Urinary bladder (tissue), 4 donors: Measurements from ENCODE around the gene NLRP6. TPM values are rescaled to one million over a fixed set of nuclear protein-coding genes. Genes with fewer than 3 reads are reported as not detected.
"Not testable (repeated sequence)": the region's sequence is repeated elsewhere in the genome, so short reads cannot be mapped to it uniquely, and the experiment has no call there.

Source experiments
- DNase-seq: peaks from one replicate; pipeline ENCODE4 v3.0.0-alpha.2; 2015; ENCODE audit errors: extremely low spot score
- H3K27ac ChIP-seq: one replicate; pipeline ENCODE4 v1.5.1; 2013; ENCODE audit warnings: low read depth, mild to moderate bottlenecking, moderate library complexity
- H3K36me3 ChIP-seq: one replicate; pipeline ENCODE4 v1.6.1; 2013; ENCODE audit warnings: mild to moderate bottlenecking, moderate library complexity; ENCODE audit not compliant: insufficient read depth
- H3K4me1 ChIP-seq: one replicate; pipeline ENCODE4 v1.6.1; 2013; ENCODE audit warnings: mild to moderate bottlenecking, moderate library complexity; ENCODE audit not compliant: insufficient read depth
- H3K4me3 ChIP-seq: one replicate; pipeline ENCODE4 v1.5.1; 2013; ENCODE audit warnings: low read depth, low read length
- WGBS: extraction: QIAGEN DNeasy Blood & Tissue Kit; methylation state at CpG from one replicate; pipeline ENCODE4 v1.1.7; 2013; 5-methylcytosine and 5-hydroxymethylcytosine counted together
- polyA plus RNA-seq: library from polyadenylated mRNA; stranded (reverse); fragments of 200-250 nt; gene quantifications from one replicate; pipeline ENCODE4 v1.2.3, GENCODE V29; 2013
- small RNA-seq: library from RNA; depleted of rRNA; stranded (forward); fragments of <200 nt; gene quantifications from one replicate; pipeline ENCODE3, GENCODE V24; 2014
- total RNA-seq: library from RNA; depleted of rRNA; stranded (reverse); fragments of >200 nt; gene quantifications from one replicate; pipeline ENCODE4 v1.2.3, GENCODE V29; 2014
- donor health status: healthy with polysubstance abuse.
- donor health status: healthy.

The NLRP6 gene
- total and polyA plus RNA-seq, 2 donors: 0.67 TPM; not detected in 1

DNA sequence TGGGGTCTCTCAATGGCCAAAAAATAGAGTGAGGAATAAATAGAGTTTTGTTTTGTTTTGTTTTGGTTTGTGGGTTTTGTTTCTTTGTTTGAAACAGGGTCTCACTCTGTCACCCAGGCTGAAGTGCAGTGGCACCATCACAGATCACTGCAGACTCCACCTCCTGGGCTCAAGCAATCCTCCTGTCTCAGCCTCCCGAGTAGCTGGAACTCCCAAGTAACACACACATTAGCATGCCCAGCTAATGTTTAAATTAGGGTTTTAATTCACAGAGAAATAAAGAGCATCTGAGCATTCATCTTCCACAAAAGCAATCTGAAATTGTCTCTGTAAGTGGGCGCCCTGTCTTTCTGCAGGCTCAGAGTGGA is 51.7 kb downstream of the NLRP6 start:
- 97% methylated on average over 2 of the region's 2 CpGs for WGBS
- no peak for DNase-seq
- no peaks in the 10 kb centered on the region for H3K36me3 ChIP-seq
- H3K4me3 ChIP-seq: no peak overlapping the region
- H3K27ac ChIP-seq: no peak overlapping the region
- H3K4me1 ChIP-seq: no peaks in the 10 kb centered on the region

- Histone ChIP-seq H3K4me1 (no peaks in the 10 kb centered on the region), H3K27ac (no peak overlapping the region), H3K4me3 (no peak overlapping the region), H3K36me3 (no peaks in the 10 kb centered on the region)
- DNase-seq: no peak
- WGBS: 80% methylated on average over 14 of the region's 14 CpGs
Measured at GRCh38 chr11:330307-330693, 52.1 kb downstream of the NLRP6 start.

DNA sequence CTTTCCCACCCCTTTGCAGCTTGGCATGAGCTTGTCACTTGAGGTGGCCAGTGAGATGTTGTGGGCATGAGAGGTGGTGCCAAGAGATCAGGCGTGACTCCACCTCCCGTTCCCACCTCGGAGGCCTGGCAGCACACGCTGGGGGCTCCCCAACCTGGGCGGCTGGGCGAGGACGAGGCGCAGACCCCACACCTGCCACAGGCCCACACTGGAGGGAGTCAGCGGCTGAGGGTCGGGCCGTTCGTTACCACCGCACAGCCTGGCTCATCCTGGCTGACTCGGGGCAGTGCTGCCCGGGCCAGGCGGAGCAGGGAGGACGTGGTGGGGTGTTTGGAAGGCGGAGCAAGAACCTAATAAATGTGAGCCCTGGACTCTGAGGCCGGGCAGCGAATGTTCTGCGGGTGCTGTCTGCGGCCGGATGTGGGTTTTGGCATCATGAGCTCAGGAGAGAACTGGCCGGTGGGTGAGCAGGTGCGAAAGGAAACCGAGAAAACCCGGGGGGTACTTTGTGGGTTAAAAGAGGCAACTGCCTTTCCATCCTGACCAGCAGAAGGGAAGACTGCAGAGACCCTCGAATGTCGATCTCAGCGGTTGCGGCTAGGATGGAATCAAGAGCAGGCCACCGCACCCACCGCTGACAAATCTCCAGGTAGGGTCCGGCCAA is 52.6 kb downstream of the NLRP6 start:
- no peaks in the 10 kb centered on the region for H3K36me3 ChIP-seq
- WGBS: 87% methylated on average over 34 of the region's 34 CpGs
- H3K4me1 ChIP-seq: no peaks in the 10 kb centered on the region
- no peak overlapping the region for H3K27ac ChIP-seq
- no peak overlapping the region for H3K4me3 ChIP-seq
- DNase-seq: no peak

DNA sequence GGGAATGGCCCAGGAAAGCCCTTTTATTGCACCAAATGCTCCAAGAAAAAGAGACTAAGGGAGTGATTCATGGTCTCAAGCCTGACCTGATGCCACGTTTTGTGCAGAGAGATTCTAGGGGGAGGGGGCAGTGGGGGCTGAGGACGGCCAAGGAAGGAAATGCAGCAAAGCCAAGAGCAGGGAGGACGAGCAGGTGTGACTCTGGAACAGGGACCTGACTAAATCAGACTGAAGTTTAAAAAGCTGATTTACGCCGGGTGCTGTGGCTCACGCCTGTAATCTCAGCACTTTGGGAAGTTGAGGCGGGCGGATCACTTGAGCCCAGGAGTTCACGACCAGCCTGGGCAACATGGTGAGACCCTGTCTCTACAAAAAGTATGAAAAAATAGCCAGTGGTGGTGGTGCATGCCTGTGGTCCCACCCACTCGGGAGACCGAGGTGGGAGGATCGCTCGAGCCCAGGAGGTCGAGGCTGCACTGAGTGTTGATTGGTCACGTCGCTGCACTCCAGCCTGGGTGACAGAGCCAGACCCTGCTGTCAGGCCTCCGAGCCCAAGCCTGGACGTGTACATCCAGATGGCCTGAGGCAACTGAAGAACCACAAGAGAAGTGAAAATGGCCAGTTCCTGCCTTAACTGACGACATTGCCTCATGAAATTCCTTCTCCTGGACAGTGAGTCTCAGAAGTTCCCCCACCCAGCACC is 53.3 kb downstream of the NLRP6 start:
- 86% methylated on average over 19 of the region's 19 CpGs for WGBS
- H3K27ac ChIP-seq: no peak overlapping the region
- no peaks in the 10 kb centered on the region for H3K4me1 ChIP-seq
- no peak for DNase-seq
- no peaks in the 10 kb centered on the region for H3K36me3 ChIP-seq
- H3K4me3 ChIP-seq: no peak overlapping the region

DNA sequence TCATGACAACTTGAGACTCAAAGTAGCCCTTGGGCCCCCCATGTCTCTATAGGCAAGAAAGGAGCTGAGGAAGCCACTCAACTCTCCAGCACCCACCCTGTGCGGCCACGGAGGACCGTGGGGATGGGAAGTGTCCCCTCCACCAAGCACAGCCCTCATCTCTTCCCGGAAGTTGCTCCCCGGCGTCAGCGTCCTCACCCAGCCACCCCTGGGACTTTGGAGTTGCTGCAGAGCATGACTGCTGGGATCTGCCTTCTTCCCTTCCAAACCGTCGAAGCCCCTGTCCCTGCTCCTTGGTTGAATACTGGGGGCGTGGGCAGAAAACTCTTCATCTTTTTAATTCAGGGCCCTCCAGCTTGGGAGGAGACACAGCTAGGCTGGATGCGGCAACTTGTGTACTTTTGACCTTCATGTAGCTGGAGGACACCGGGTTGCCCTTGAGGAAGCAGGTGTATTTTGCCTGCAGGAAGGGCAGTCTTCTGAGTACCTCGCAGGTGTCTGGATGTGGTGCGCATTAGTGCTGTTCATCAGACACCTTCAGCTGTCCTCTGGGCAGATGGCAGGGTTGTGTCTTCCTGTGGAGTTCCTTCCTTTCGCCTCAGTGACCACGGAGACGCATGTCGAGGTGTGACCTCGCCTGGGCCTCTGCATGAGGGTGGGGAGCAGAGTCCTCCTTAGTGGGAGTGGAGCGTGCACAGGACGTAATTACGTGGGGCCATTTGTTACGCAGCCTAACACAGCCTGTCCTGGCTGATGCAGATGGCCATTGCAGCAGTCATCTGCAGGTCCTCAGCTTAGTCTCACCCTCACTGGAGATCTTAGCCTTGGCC is 54.7 kb downstream of the NLRP6 start:
- Histone ChIP-seq H3K4me1 (no peaks in the 10 kb centered on the region), H3K4me3 (no peak overlapping the region), H3K27ac (no peak overlapping the region), H3K36me3 (no peaks in the 10 kb centered on the region)
- no peak for DNase-seq
- WGBS: 94% methylated on average over 23 of the region's 23 CpGs

- H3K27ac ChIP-seq: peak overlapping the region; percentile 51
- DNase-seq: not testable (repeated sequence)
Measured at GRCh38 chr11:333616-334263, 55.5 kb downstream of the NLRP6 start.

GRCh38 chr11:334264-334994 is 56.2 kb downstream of the NLRP6 start:
- H3K27ac ChIP-seq: peak overlapping the region; percentile 51
- WGBS: 29% methylated on average over 25 of the region's 25 CpGs

More at GRCh38 chr11:333616-334263, 55.5 kb downstream of the NLRP6 start:
- H3K4me1 ChIP-seq, H3K36me3 ChIP-seq, H3K4me3 ChIP-seq: not testable (repeated sequence)
- WGBS: 85% methylated on average over 17 of the region's 17 CpGs

More at GRCh38 chr11:334264-334994, 56.2 kb downstream of the NLRP6 start:
- Histone ChIP-seq H3K36me3 (no peaks in the 10 kb centered on the region), H3K4me1 (no peaks in the 10 kb centered on the region), H3K4me3 (no peak overlapping the region)
- DNase-seq: no peak

Small RNAs within 50 kb of the gene (small RNA-seq; reads per million reads assigned to genes)
- not detected for gene AC136475.6

Other genes with a start within 250 kb of the NLRP6 start
- gene SCGB1C1, start 85.3 kb upstream of the NLRP6 start, total RNA-seq: not detected
- not detected for gene SCGB1C1, start 85.3 kb upstream of the NLRP6 start, polyA plus RNA-seq
- 17.7 TPM for gene BET1L, start 71.0 kb upstream of the NLRP6 start, total RNA-seq
- 49.8 TPM for gene BET1L, start 71.0 kb upstream of the NLRP6 start, polyA plus RNA-seq
- 60.2 TPM for gene RIC8A, start 70.7 kb upstream of the NLRP6 start, total RNA-seq
- 90.8 TPM for gene RIC8A, start 70.7 kb upstream of the NLRP6 start, polyA plus RNA-seq
- gene SIRT3, start 42.1 kb upstream of the NLRP6 start, total RNA-seq: 7.3 TPM
- 21.7 TPM for gene SIRT3, start 42.1 kb upstream of the NLRP6 start, polyA plus RNA-seq
- gene PSMD13, start 41.4 kb upstream of the NLRP6 start, total RNA-seq: 58.5 TPM
- gene PSMD13, start 41.4 kb upstream of the NLRP6 start, polyA plus RNA-seq: 102 TPM
- gene PGGHG, start 10.7 kb downstream of the NLRP6 start, total RNA-seq: 9.5 TPM
- gene PGGHG, start 10.7 kb downstream of the NLRP6 start, polyA plus RNA-seq: 36.3 TPM
- gene IFITM5, start 21.1 kb downstream of the NLRP6 start, total RNA-seq: not detected
- gene IFITM5, start 21.1 kb downstream of the NLRP6 start, polyA plus RNA-seq: not detected
- gene IFITM2, start 29.4 kb downstream of the NLRP6 start, total RNA-seq: 14.8 TPM
- gene IFITM2, start 29.4 kb downstream of the NLRP6 start, polyA plus RNA-seq: 765 TPM
- gene IFITM1, start 35.6 kb downstream of the NLRP6 start, total RNA-seq: 20.9 TPM
- gene IFITM1, start 35.6 kb downstream of the NLRP6 start, polyA plus RNA-seq: 599 TPM
- 43.2 TPM for gene IFITM3, start 42.5 kb downstream of the NLRP6 start, total RNA-seq
- gene IFITM3, start 42.5 kb downstream of the NLRP6 start, polyA plus RNA-seq: 2,675 TPM
- gene B4GALNT4, start 91.1 kb downstream of the NLRP6 start, total RNA-seq: 13.4 TPM
- gene B4GALNT4, start 91.1 kb downstream of the NLRP6 start, polyA plus RNA-seq: 5.1 TPM
- gene PKP3, start 115.8 kb downstream of the NLRP6 start, total RNA-seq: 5.2 TPM
- 8.4 TPM for gene PKP3, start 115.8 kb downstream of the NLRP6 start, polyA plus RNA-seq
- 11.8 TPM for gene SIGIRR, start 136.6 kb downstream of the NLRP6 start, total RNA-seq
- gene SIGIRR, start 136.6 kb downstream of the NLRP6 start, polyA plus RNA-seq: 61.2 TPM
- gene ANO9, start 163.6 kb downstream of the NLRP6 start, total RNA-seq: 1.3 TPM
- 5.1 TPM for gene ANO9, start 163.6 kb downstream of the NLRP6 start, polyA plus RNA-seq
- gene PTDSS2, start 171.9 kb downstream of the NLRP6 start, total RNA-seq: 13.5 TPM
- gene PTDSS2, start 171.9 kb downstream of the NLRP6 start, polyA plus RNA-seq: 27.0 TPM
- gene RNH1, start 228.8 kb downstream of the NLRP6 start, total RNA-seq: 71.5 TPM
- 271 TPM for gene RNH1, start 228.8 kb downstream of the NLRP6 start, polyA plus RNA-seq